Superior temporal gyrus (tissue), 1 donor: ENCODE data around the gene UROD.
"Not testable (repeated sequence)": the region's sequence is repeated elsewhere in the genome, so short reads cannot be mapped to it uniquely, and the experiment has no call there.

Experiments used
- DNase-seq: peaks from one replicate; pipeline ENCODE4 v3.0.0-alpha.2; 2016; ENCODE audit errors: extremely low spot score

The UROD gene

GRCh38 chr1:45038661-45039364 is 26.8 kb downstream of the UROD start:
- no peak for DNase-seq

DNA sequence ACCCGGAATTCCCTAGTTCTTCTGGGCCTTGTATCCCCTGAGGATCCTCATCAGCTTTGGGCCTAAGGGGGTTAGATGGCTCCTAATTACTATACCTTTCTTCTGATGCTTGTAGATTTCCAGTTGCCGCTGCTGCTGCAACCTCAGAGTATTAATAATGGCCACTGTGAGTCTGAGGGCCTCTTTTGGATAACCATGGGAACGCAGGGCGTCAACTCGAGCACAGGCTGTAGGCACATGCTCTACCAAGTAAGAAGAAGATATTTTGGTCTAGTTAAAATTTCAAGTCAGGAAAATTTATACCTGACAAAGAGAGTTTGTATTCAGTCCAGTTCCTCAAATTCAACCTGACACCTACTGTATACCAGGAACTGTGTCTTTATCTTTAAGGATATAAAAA is 28.2 kb downstream of the UROD start:
- no peak for DNase-seq

DNA sequence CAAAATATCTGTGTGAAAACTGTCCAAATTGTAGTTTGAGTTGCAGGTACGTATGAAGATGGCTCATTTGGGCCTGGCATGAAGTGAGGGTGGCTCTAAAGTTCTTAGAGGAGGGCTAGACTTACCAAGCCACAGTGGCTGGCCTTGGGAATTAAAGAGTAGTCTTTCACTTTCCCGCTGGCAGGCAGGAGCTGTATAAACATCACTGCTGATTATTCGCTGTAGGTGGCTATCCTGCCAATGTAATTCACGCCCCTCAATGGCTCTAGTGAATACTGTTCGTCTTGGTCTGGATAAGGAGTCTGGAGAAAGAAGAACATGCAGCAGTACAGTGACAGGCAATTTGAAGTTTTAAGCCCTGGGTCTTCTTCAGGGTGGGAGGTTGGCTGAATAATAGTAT is 31.0 kb downstream of the UROD start:
- no peak for DNase-seq

- no peak for DNase-seq
Observed at GRCh38 chr1:45044916-45045315, 32.9 kb downstream of the UROD start.

DNA sequence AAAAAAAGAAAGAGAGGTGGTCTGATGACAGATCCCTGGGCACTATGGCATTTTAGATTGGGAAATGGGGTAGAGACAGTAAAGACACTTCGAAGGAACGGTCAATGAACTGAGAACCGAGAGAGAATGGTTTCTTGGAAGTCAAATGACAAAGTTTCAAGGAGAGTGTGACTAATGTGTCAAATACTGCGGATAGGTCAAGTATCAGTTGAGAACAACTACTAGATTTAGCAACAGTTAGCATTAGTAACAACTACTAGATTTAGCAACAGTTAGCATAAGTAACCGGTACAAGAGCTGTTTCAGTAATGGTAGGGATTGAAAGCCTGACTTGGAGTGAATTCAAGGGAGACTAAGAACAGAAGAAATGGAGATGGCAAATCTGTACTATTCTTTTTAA is 35.0 kb downstream of the UROD start:
- no peak for DNase-seq

DNA sequence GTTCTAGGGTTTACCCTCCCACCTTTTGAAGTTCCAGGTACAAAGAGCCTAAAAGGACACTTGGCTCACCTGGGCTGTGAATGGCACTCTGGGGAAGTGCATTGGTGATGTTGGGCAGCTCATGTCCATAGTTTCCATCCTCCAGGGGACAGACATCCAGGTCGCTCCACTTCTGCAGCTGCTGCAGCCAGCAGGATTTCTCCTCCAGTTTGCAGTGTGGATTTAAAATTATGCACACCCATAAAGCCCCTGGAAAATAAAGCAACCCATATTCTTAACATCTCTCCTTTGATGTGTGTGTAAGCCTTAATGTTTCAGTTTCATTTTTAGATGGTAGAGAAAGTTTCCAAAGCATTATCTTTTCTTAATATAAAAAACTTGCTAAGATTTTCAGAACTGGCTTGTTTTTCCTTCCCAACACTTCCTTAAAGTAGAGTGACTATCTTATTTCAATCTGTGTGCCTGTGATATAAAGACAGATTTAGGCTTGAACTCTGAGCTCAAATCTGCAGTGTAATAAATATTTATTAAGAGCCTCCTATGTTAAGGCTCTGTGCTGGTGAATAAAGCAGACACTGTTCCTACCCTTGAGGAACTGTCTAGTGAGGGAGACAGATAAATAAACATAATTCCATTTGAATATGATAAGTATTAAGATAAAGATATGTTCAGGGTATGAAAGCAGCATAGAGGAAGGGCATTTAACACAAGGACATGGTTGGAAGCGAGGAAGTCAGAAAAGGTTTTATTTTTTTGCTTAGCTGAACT is 39.1 kb downstream of the UROD start:
- no peak for DNase-seq

GRCh38 chr1:45057542-45057941 is 45.5 kb downstream of the UROD start:
- DNase-seq: no peak

DNA sequence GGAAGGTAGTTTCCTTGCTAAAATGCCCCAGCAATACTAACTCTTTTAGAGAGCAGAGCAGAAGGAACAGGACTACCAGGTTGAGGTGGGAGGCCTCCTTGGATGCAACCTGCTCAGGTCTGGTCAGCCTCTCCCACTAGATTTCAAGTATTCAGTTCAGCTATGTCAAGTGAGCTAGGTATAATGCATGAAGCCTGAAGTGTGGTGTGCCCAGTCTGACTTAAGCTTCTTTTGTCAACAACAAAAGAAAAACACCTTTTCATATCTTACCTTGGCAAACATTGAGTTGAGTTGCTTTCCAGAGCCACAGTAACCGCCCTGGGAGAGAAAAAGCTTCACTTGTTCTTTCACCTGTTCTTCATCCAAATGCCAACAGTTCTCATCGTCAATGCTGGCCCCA is 47.8 kb downstream of the UROD start:
- no peak for DNase-seq

DNA sequence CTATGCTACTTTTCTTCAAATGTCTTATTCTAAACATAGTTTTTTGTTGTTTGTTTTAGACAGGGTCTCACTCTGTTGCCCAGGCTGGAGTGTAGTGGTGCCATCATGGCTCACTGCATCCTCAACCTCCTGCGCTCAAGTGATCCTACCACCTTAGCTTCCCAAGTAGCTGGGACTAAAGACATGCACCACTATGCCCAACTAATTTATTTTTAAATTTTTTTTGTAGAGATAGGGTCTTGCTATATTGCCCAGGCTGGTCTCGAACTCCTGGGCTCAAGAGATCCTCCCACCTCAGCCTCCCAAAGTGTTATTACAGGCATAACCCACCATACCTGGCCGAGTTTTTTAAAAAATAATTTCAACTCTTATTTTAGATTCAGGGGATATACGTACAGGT is 50.4 kb downstream of the UROD start:
- not testable (repeated sequence) for DNase-seq

- DNase-seq: no peak
Observed at GRCh38 chr1:45065083-45065482, 53.0 kb downstream of the UROD start.
